ENCODE measurements around the gene PLCL2.

PLCL2 gene

GRCh38 chr3:16865335-16865734, 19.4 kb upstream of the PLCL2 start:
- no peak for DNase-seq (ENCODE audit: low spot score)

- DNase-seq (ENCODE audit: low spot score) = peak; percentile 65
Observed at GRCh38 chr3:16866571-16866970, 18.2 kb upstream of the PLCL2 start.

- no peak for DNase-seq (ENCODE audit: low spot score)
Observed at GRCh38 chr3:16868513-16868912, 16.2 kb upstream of the PLCL2 start.

- DNase-seq (ENCODE audit: low spot score) = no peak
Observed at GRCh38 chr3:16869261-16870005, 15.3 kb upstream of the PLCL2 start.

GRCh38 chr3:16871915-16872842, 12.6 kb upstream of the PLCL2 start:
- DNase-seq (ENCODE audit: low spot score) = no peak

- no peak for DNase-seq (ENCODE audit: low spot score)
Observed at GRCh38 chr3:16873872-16874271, 10.9 kb upstream of the PLCL2 start.

GRCh38 chr3:16875876-16876550, 8.7 kb upstream of the PLCL2 start:
- no peak for DNase-seq (ENCODE audit: low spot score)

- DNase-seq (ENCODE audit: low spot score) = no peak
Observed at GRCh38 chr3:16877505-16877904, 7.2 kb upstream of the PLCL2 start.

GRCh38 chr3:16877911-16878310, 6.8 kb upstream of the PLCL2 start:
- no peak for DNase-seq (ENCODE audit: low spot score)

GRCh38 chr3:16881896-16882630, 2.7 kb upstream of the PLCL2 start:
- DNase-seq (ENCODE audit: low spot score) = no peak

GRCh38 chr3:16883057-16883722, 1.6 kb upstream of the PLCL2 start:
- DNase-seq (ENCODE audit: low spot score) = peak; percentile 30

GRCh38 chr3:16883723-16884083, 1.1 kb upstream of the PLCL2 start:
- peak; percentile 9 for DNase-seq (ENCODE audit: low spot score)

GRCh38 chr3:16884084-16884747, 539 bp upstream of the PLCL2 start:
- DNase-seq (ENCODE audit: low spot score) = peak; percentile 53

- no peak for DNase-seq (ENCODE audit: low spot score)
Observed at GRCh38 chr3:16885593-16886302, 993 bp downstream of the PLCL2 start.

- no peak for DNase-seq (ENCODE audit: low spot score)
Observed at GRCh38 chr3:16886303-16886683, 1.5 kb downstream of the PLCL2 start.

GRCh38 chr3:16887130-16887529, 2.4 kb downstream of the PLCL2 start:
- no peak for DNase-seq (ENCODE audit: low spot score)

- DNase-seq (ENCODE audit: low spot score) = no peak
Observed at GRCh38 chr3:16888356-16888755, 3.6 kb downstream of the PLCL2 start.

- no peak for DNase-seq (ENCODE audit: low spot score)
Observed at GRCh38 chr3:16888785-16889607, 4.2 kb downstream of the PLCL2 start.

- no peak for DNase-seq (ENCODE audit: low spot score)
Observed at GRCh38 chr3:16890597-16891333, 6.0 kb downstream of the PLCL2 start.
